Activated T-helper 2 cell treated with anti-CD3 and anti-CD28 coated beads, Interferon-gamma antibody, Interleukin-2, Interleukin-4, amounts not matched to agents 10 μg/mL and 5 μg/mL and 100 μg/mL, durations not matched to agents 14 hours and 24 hours and 36 hours (primary cell): ENCODE data around the gene CBL. TPM values are rescaled to one million over a fixed set of nuclear protein-coding genes. Genes with fewer than 3 reads are reported as not detected.

Experiments
- DNase-seq: peaks from one replicate; pipeline ENCODE4 v3.0.0; 2021; ENCODE audit warnings: low spot score
- H3K27ac Mint-ChIP-seq: one replicate; pipeline ENCODE4 v1.8.0; 2021; ENCODE audit warnings: mixed read lengths
- H3K27me3 Mint-ChIP-seq: one replicate; pipeline ENCODE4 v1.8.0; 2021; ENCODE audit warnings: low read depth, mixed read lengths
- H3K36me3 Mint-ChIP-seq: one replicate; pipeline ENCODE4 v1.8.0; 2021; ENCODE audit warnings: low read depth, mixed read lengths
- H3K4me1 Mint-ChIP-seq: one replicate; pipeline ENCODE4 v1.8.0; 2021; ENCODE audit warnings: low read depth, mixed read lengths
- H3K4me3 Mint-ChIP-seq: one replicate; pipeline ENCODE4 v1.8.0; 2021; ENCODE audit warnings: low read depth, mild to moderate bottlenecking, moderate library complexity, mixed read lengths
- H3K9me3 Mint-ChIP-seq: one replicate; pipeline ENCODE4 v1.8.0; 2021; ENCODE audit warnings: mixed read lengths
- intact Hi-C: fragments of 100-400 bp; cut with micrococcal nuclease; formaldehyde crosslinking; loops from one replicate; pipeline ENCODE4 v1.15.1; 2023
- total RNA-seq: library from RNA; stranded (reverse); gene quantifications from 2 replicates; pipeline ENCODE4 v1.2.3, GENCODE V29; 2022

The CBL gene
- total RNA-seq, 1 donor from 2014 or later, result 38.6 TPM

- intact Hi-C loops, result no loop called here
- Mint-ChIP-seq H3K9me3 (no peaks in the 10 kb centered on the region), H3K4me3 (no peak overlapping the region), H3K27me3 (peaks cover 29% of the 10 kb centered on the region), H3K4me1 (peaks cover 40% of the 10 kb centered on the region), H3K27ac (no peak overlapping the region), H3K36me3 (peaks cover 19% of the 10 kb centered on the region)
- DNase-seq, result no peak
Measured at GRCh38 chr11:119337581-119338317, 131.6 kb downstream of the CBL start.

DNA sequence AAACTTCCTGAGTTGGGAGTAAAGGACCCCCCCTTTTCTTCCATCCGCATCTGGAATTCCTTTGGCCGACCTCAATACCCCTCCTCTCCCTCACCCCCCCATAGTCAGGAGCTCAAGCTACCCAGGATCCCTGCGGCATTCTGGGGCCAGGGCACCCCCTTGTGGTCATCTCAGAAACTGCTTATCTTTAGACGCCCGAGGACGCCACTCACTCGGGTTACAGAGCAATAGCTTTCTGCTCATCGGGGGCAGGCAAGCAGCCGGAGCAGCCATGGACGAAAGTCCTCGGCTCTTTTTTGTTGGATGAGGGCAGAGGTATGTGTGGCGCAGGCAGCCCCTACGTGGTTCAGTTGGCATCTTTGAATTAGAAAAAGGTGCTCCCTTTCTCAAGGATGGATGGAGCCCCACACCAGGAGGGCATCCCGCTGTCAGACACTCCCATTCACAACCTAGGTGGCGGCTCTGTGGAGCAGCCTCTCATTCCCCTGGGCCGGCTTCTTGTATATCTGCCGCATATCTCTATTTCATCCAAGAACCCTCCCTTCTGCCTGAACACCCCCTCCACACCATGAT lies 132.3 kb downstream of the CBL start:
- peaks cover 34% of the 10 kb centered on the region for H3K27me3 Mint-ChIP-seq
- intact Hi-C loops, result no loop called here
- DNase-seq, result peak; percentile 59
- H3K36me3 Mint-ChIP-seq, result peaks cover 19% of the 10 kb centered on the region
- no peak overlapping the region for H3K27ac Mint-ChIP-seq
- no peak overlapping the region for H3K4me3 Mint-ChIP-seq
- peaks cover 38% of the 10 kb centered on the region for H3K4me1 Mint-ChIP-seq
- no peaks in the 10 kb centered on the region for H3K9me3 Mint-ChIP-seq

DNA sequence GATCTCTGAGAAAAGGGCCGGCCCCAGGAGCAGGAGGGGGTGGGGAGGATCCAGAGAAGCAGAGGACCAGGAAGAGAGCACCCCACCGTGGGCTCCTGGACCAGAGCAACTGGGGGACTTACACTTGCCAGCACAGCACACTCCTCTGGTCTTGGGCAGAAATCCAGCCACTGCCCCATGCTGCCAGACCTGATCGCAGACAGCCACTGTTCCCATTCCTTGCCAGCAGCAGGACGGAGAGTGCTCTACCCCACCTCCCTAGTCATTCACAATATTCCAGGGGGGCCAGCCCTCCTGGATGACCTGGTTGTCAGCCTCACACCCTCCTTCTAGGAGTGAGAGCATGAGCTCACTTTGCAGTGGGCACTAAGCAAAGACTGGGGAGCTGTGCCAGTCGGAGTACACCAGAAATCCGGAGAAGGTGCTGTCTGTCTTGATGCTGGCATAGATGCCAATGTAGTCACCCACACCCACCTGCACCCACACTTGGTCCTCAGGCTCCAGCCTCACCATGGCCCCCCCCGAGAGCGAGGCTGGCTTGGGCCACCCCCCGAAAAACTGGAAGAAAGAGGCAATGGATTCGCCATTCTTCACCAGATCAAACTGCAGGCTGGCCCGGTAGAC lies 132.9 kb downstream of the CBL start:
- no peak overlapping the region for H3K27ac Mint-ChIP-seq
- peaks cover 34% of the 10 kb centered on the region for H3K4me1 Mint-ChIP-seq
- H3K27me3 Mint-ChIP-seq, result peaks cover 36% of the 10 kb centered on the region
- intact Hi-C loops, result no loop called here
- no peaks in the 10 kb centered on the region for H3K9me3 Mint-ChIP-seq
- H3K4me3 Mint-ChIP-seq, result peak overlapping the region; percentile 44
- DNase-seq, result no peak
- peaks cover 19% of the 10 kb centered on the region for H3K36me3 Mint-ChIP-seq

- H3K9me3 Mint-ChIP-seq, result no peaks in the 10 kb centered on the region
- peaks cover 19% of the 10 kb centered on the region for H3K36me3 Mint-ChIP-seq
- H3K4me3 Mint-ChIP-seq, result peak overlapping the region; percentile 44
- intact Hi-C loops, result no loop called here
- H3K27ac Mint-ChIP-seq, result no peak overlapping the region
- peaks cover 36% of the 10 kb centered on the region for H3K27me3 Mint-ChIP-seq
- H3K4me1 Mint-ChIP-seq, result peaks cover 33% of the 10 kb centered on the region
- DNase-seq, result peak; percentile 45
Measured at GRCh38 chr11:119339589-119340334, 133.6 kb downstream of the CBL start.

DNA sequence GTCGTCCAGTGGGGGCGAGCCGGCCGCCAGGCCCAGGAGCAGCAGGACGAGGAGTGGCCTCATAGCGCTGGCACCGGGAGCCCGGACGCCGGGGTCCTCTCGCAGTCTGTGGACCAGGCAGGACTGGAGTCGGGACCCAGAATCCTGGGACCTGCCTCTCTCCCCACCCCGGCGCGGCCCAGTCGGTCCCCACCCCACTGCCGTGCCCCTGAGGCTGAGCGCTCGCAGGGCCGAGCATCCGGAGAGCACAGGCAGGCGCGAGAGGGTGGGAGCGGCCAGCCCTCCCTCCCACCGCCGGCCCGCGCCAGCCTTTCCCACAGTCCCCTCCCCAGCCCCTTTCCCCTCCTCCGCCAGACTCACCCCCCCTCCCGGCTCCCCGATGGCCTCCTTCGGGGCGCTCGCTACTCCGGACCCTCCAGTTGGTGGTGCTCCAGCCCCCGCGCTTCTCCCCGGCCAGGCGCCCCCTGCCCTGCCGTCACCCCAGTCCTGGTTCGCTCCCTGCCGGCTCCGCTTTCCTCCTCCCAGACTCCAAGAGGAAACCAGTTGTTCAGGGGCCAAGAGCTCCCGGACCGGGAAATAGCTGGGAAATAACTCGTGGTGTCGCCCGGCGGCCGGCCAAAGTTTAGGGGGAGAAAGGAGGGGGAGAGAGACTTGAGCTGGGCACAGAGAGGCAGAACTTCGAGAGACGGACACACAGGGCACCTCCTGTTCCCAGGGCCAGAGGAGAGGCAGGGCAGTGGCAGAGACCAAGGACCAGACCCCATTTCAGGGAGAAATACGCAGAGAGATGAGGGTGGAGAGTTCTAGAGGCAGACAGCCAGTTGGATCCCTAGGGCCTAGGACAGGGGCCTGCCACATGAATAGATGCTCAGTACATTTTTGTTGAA lies 134.4 kb downstream of the CBL start, which contains the start of gene C1QTNF5:
Gene C1QTNF5, minus strand, starts transcription at position 549 of the 887 bp plus-strand sequence. Its CDS starts 486 bp downstream, at position 63.
- intact Hi-C loops, result no loop called here
- Mint-ChIP-seq H3K9me3 (no peaks in the 10 kb centered on the region), H3K27me3 (peaks cover 40% of the 10 kb centered on the region), H3K4me1 (peaks cover 26% of the 10 kb centered on the region), H3K36me3 (peaks cover 19% of the 10 kb centered on the region), H3K27ac (no peak within 1 kb of the TSS), H3K4me3 (no peak within 1 kb of the TSS)
- no peak for DNase-seq

DNA sequence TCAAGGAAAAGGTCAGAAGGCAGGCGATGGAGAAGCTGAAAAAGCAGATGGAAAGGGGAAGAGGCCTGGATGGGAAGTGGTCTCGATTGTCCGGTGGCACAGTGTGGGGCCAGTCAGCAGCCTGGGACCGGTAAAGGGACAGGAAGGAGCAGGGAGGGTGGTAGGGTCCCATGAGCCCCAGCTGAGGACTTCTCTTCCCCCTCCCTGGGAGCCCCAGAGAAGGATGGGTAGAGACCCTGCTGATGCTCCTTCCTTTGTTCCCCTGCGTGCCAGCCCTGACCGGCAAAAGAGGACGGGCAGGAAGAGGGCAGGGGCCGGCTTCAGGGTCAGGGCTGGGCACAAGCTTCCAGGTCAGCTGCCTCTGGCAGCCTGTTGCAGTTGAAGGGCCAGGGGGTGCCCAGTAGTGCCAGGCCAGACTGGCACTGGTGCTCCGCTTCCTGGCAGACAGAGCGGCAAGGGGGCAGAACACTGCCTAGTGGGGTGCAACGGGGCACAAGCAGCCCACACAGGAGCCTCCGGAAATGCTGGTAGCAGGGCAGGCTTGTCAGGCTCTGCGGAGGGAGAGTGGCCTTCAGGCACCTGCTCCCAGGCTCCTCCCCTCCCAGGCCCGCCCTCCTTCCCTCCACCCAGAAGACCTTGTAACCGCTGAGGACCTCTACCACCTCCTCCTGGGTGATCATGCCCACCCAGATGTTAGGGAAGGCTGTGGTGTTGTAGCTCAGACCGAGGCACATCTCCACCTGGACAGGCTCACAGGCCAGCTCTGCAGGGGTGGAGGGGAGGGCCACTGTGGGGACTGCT lies 135.3 kb downstream of the CBL start:
- Mint-ChIP-seq H3K36me3 (peaks cover 12% of the 10 kb centered on the region), H3K9me3 (no peaks in the 10 kb centered on the region), H3K27ac (no peak overlapping the region), H3K27me3 (peaks cover 40% of the 10 kb centered on the region), H3K4me3 (no peak overlapping the region), H3K4me1 (peaks cover 19% of the 10 kb centered on the region)
- intact Hi-C loops, result no loop called here
- DNase-seq, result no peak

DNA sequence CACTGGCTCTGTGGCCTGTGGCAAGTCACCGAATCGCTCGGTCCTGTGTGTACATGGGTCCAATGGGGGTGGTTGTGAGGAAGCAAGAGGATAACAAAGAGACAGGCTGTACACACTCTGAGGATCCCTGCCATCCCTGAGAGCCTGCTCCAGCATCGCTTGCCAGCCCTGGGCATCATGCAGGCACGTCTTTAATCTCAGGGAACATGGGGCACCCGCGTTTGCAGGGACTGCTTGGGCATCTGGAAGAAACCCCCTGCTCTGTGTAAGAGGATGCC lies 135.8 kb downstream of the CBL start:
- no peak for DNase-seq
- no peaks in the 10 kb centered on the region for H3K9me3 Mint-ChIP-seq
- H3K36me3 Mint-ChIP-seq, result peaks cover 11% of the 10 kb centered on the region
- no peak overlapping the region for H3K4me3 Mint-ChIP-seq
- peaks cover 15% of the 10 kb centered on the region for H3K4me1 Mint-ChIP-seq
- intact Hi-C loops, result no loop called here
- peaks cover 40% of the 10 kb centered on the region for H3K27me3 Mint-ChIP-seq
- no peak overlapping the region for H3K27ac Mint-ChIP-seq

DNA sequence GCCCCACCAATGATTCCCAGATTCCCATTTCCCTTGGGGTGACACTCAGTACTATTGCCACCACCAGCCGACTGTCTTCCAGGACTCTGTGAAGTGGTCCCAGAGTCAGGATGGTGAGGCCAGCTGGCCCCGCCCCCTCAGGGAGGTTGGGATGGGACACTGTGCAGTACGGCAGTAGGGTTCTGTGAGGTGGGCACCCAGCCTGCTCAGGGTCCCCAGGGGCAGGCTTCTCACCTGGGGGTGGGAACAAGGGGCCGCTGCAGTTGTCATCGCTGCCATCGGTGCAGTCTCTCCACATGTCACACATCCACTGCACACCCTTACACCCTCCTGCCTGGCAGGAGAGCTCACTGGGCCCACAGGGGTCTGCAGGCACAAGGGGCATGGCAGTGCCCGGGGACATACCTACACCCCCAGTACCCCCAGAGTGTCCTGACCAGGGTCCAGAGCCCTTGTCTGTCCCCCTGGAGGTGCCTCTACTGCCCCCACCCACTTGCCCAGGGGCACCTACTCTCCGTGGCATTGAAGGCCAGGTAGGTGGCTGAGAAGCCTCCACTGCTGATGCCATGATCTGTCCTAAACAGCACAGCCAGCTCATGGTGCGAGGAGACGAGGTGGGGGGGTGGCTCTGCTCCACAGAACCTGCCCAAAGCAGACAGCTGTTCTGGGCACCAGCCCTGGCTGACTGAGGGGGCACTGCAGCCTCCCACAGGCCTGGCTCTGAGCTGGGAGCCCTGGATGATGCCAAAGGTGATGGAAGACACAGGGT lies 136.4 kb downstream of the CBL start:
- Mint-ChIP-seq H3K4me1 (peaks cover 14% of the 10 kb centered on the region), H3K9me3 (no peaks in the 10 kb centered on the region), H3K27me3 (peaks cover 44% of the 10 kb centered on the region), H3K27ac (no peak overlapping the region), H3K36me3 (peaks cover 11% of the 10 kb centered on the region), H3K4me3 (no peak overlapping the region)
- intact Hi-C loops, result no loop called here
- no peak for DNase-seq

DNA sequence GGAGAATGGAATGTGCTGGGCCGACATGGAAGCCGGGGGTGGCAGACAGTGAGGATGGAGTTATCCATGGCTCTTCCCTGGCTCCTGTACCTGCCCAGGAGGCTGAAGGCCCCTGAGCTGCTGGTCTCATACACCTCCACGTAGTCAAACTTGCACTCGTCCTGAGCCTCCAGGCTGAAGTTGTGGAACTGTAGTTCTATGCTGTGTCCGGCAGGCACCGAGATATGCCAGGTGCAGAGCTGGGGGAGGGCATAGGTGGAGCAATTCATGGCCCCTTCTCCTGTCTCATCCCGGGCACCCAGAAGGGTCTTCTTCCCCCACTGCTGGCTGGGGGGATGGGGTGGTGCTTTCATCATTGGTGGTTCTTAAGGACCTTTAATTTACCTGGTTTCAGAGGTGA lies 137.6 kb downstream of the CBL start:
- DNase-seq, result no peak
- H3K9me3 Mint-ChIP-seq, result no peaks in the 10 kb centered on the region
- H3K27me3 Mint-ChIP-seq, result peaks cover 40% of the 10 kb centered on the region
- H3K27ac Mint-ChIP-seq, result no peak overlapping the region
- no peak overlapping the region for H3K4me3 Mint-ChIP-seq
- peaks cover 6% of the 10 kb centered on the region for H3K36me3 Mint-ChIP-seq
- intact Hi-C loops, result no loop called here
- peaks cover 7% of the 10 kb centered on the region for H3K4me1 Mint-ChIP-seq

DNA sequence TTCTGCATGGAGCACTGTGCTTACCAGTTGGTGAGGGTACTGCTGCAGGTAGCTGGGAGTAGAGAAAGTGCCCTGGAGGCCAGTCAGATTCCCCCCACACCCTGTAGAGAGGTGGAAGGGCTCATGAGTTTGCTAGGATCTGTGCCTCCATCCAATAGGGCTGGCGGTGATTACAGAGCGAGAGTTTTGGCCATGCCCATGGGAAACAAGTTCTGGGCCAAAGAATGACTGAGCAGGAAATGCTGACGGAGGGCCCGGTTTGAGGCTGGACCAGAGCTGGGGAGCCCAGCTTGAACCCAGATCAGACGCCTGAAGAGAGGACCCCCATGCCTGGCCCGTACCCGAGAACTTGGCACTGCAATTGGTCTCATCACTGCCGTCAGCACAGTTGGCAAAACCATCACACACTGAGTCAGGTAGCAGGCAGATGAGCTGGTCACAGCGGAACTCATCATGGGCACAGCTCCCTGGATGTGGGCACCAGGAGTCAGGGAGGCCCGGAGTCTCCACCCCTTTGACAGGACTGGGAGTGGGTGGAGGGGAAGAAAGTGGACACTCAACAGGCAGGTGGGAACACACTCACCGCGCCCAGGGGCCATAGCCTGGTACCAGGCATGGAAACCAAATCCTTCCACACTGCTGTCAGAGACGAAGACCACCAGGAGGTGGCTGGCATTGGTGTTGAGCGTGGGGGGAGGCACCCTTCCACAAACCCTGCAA lies 138.3 kb downstream of the CBL start:
- Mint-ChIP-seq H3K36me3 (no peaks in the 10 kb centered on the region), H3K9me3 (no peaks in the 10 kb centered on the region), H3K27me3 (peaks cover 33% of the 10 kb centered on the region), H3K4me1 (peaks cover 3% of the 10 kb centered on the region), H3K4me3 (no peak overlapping the region), H3K27ac (no peak overlapping the region)
- intact Hi-C loops, result no loop called here
- no peak for DNase-seq

DNA sequence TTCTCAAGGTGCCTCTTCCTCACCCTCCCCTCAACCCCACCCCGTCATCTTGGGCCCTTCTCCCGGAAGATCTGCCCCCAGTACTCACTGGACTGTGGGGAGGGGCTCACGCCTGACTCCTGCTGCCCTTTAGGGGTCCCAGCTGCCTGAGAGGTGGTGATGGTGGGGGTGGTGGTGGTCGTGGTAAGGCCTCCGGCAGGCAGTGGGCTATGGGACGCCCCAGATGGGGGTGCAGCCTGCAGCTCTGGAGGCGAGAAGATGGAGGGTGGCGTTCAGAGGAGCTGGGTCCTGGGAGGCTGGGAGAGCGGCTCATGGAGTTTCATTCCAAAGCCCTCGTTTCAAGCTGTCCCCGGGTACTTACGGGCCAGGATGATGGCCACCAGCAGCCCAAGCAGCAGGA lies 139.5 kb downstream of the CBL start:
- H3K27me3 Mint-ChIP-seq, result peaks cover 33% of the 10 kb centered on the region
- no peaks in the 10 kb centered on the region for H3K9me3 Mint-ChIP-seq
- no peak overlapping the region for H3K4me3 Mint-ChIP-seq
- H3K36me3 Mint-ChIP-seq, result no peaks in the 10 kb centered on the region
- intact Hi-C loops, result no loop called here
- H3K4me1 Mint-ChIP-seq, result peaks cover 7% of the 10 kb centered on the region
- H3K27ac Mint-ChIP-seq, result no peak overlapping the region
- no peak for DNase-seq
